Prostate gland (tissue), 2 donors: Measurements from ENCODE around the gene UBN1.

ENCODE experiments used
- CTCF ChIP-seq, 4 experiments: fragments of 200-600 bp in 2 of 4; fragments of 450-650 bp in 2 of 4; sonication (generic) in 2 of 4; IDR thresholded peaks; 1 replicate in 3 of 4; 2 replicates in 1 of 4; pipeline ENCODE4 v1.5.1; 2016 to 2019; ENCODE audit warnings: antibody characterized with exemption in 4 of 4, mild to moderate bottlenecking in 2 of 4, moderate library complexity in 2 of 4
- POLR2A ChIP-seq: fragments of 450-650 bp; IDR thresholded peaks from one replicate; pipeline ENCODE4 v1.6.1; 2016; ENCODE audit warnings: antibody characterized with exemption, mild to moderate bottlenecking
- POLR2AphosphoS5 ChIP-seq: sonication (generic); formaldehyde crosslinking; IDR thresholded peaks from one replicate; pipeline ENCODE4 v1.6.1; 2017; ENCODE audit warnings: antibody characterized with exemption

GRCh38 chr16:4925293-4925607 is 78.0 kb downstream of the UBN1 start:
- TF ChIP-seq POLR2A = no peak
- no peak for TF ChIP-seq POLR2AphosphoS5
- TF ChIP-seq CTCF (IDR thresholded peaks at IDR 0.05) = no peak
